ENCODE results near the gene ITGB2.
A peak's percentile ranks its signal among the peaks of the same experiment; 100 is the strongest.
"Not testable (repeated sequence)": the region's sequence is repeated elsewhere in the genome, so short reads cannot be mapped to it uniquely, and the experiment has no call there.

ITGB2 gene

GRCh38 chr21:44929799-44930542, 9.3 kb upstream of the ITGB2 start:
- Histone ChIP-seq H3K9me3 (ENCODE audit: severe bottlenecking) (no peaks in the 10 kb centered on the region), H3K27ac (ENCODE audit: poor library complexity, severe bottlenecking) (no peak overlapping the region), H3K4me1 (ENCODE audit: insufficient read depth, poor library complexity, severe bottlenecking) (peaks cover 44% of the 10 kb centered on the region), H3K4me3 (ENCODE audit: severe bottlenecking) (no peak overlapping the region), H3K36me3 (ENCODE audit: low read depth) (no peaks in the 10 kb centered on the region), H3K27me3 (ENCODE audit: insufficient read depth, poor library complexity, severe bottlenecking) (peaks cover 6% of the 10 kb centered on the region)
- TF ChIP-seq, protein P1, sequence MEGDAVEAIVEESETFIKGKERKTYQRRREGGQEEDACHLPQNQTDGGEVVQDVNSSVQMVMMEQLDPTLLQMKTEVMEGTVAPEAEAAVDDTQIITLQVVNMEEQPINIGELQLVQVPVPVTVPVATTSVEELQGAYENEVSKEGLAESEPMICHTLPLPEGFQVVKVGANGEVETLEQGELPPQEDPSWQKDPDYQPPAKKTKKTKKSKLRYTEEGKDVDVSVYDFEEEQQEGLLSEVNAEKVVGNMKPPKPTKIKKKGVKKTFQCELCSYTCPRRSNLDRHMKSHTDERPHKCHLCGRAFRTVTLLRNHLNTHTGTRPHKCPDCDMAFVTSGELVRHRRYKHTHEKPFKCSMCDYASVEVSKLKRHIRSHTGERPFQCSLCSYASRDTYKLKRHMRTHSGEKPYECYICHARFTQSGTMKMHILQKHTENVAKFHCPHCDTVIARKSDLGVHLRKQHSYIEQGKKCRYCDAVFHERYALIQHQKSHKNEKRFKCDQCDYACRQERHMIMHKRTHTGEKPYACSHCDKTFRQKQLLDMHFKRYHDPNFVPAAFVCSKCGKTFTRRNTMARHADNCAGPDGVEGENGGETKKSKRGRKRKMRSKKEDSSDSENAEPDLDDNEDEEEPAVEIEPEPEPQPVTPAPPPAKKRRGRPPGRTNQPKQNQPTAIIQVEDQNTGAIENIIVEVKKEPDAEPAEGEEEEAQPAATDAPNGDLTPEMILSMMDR (IDR thresholded peaks at IDR 0.05; ENCODE audit: poor library complexity, severe bottlenecking), result no peak
- DNase-seq (ENCODE audit: low spot score), result no peak
- ATAC-seq (ENCODE audit: low read depth), result no peak

GRCh38 chr21:44929242-44929798, 8.6 kb upstream of the ITGB2 start:
- Histone ChIP-seq H3K4me1 (ENCODE audit: insufficient read depth, poor library complexity, severe bottlenecking) (peaks cover 46% of the 10 kb centered on the region), H3K36me3 (ENCODE audit: low read depth) (no peaks in the 10 kb centered on the region), H3K4me3 (ENCODE audit: severe bottlenecking) (no peak overlapping the region), H3K27ac (ENCODE audit: poor library complexity, severe bottlenecking) (peak overlapping the region; percentile 93), H3K9me3 (ENCODE audit: severe bottlenecking) (no peaks in the 10 kb centered on the region), H3K27me3 (ENCODE audit: insufficient read depth, poor library complexity, severe bottlenecking) (peaks cover 6% of the 10 kb centered on the region)
- ATAC-seq (ENCODE audit: low read depth) (no peak), DNase-seq (ENCODE audit: low spot score) (no peak)
- TF ChIP-seq, protein P1 (IDR thresholded peaks at IDR 0.05; ENCODE audit: poor library complexity, severe bottlenecking), result no peak

GRCh38 chr21:44928500-44929241, 8.0 kb upstream of the ITGB2 start:
- H3K9me3 ChIP-seq (ENCODE audit: severe bottlenecking); H3K36me3 ChIP-seq (ENCODE audit: low read depth); DNase-seq (ENCODE audit: low spot score); H3K27me3 ChIP-seq (ENCODE audit: insufficient read depth, poor library complexity, severe bottlenecking); H3K4me3 ChIP-seq (ENCODE audit: severe bottlenecking): not testable (repeated sequence)
- peak; percentile 13; the same call in 2 of the 3 replicates for ATAC-seq (ENCODE audit: low read depth)
- H3K27ac ChIP-seq (ENCODE audit: poor library complexity, severe bottlenecking), result peak overlapping the region; percentile 93
- peaks cover 46% of the 10 kb centered on the region for H3K4me1 ChIP-seq (ENCODE audit: insufficient read depth, poor library complexity, severe bottlenecking)

- Histone ChIP-seq H3K9me3 (ENCODE audit: severe bottlenecking) (no peaks in the 10 kb centered on the region), H3K4me1 (ENCODE audit: insufficient read depth, poor library complexity, severe bottlenecking) (peaks cover 46% of the 10 kb centered on the region), H3K27me3 (ENCODE audit: insufficient read depth, poor library complexity, severe bottlenecking) (peaks cover 6% of the 10 kb centered on the region), H3K36me3 (ENCODE audit: low read depth) (no peaks in the 10 kb centered on the region), H3K27ac (ENCODE audit: poor library complexity, severe bottlenecking) (peak overlapping the region; percentile 93), H3K4me3 (ENCODE audit: severe bottlenecking) (no peak overlapping the region)
- DNase-seq (ENCODE audit: low spot score) (peak; percentile 94), ATAC-seq (ENCODE audit: low read depth) (peak; percentile 78)
- TF ChIP-seq, protein P1 (IDR thresholded peaks at IDR 0.05; ENCODE audit: poor library complexity, severe bottlenecking), result peak; percentile 35
These were observed 7.1 kb upstream of the ITGB2 start for GRCh38 chr21:44927587-44928461.

DNA sequence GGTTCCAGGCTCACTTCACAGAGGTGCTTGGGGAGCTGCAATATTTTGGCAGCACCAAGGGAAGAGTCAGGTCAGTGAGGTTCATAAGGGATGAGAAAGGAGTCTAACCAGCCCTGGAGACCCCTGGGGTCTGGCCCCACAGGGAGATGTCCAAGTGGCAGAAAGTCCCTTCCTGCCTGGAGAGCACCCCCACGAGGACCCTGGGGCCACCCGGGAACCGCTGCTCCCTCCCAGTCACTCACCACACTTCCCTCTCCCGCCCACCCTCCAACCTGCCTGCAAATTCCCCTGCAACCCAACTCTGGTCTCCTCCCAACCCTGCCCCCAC, 6.5 kb upstream of the ITGB2 start:
- Histone ChIP-seq H3K36me3 (ENCODE audit: low read depth) (no peaks in the 10 kb centered on the region), H3K27ac (ENCODE audit: poor library complexity, severe bottlenecking) (peak overlapping the region; percentile 93), H3K4me3 (ENCODE audit: severe bottlenecking) (no peak overlapping the region), H3K4me1 (ENCODE audit: insufficient read depth, poor library complexity, severe bottlenecking) (peaks cover 46% of the 10 kb centered on the region), H3K27me3 (ENCODE audit: insufficient read depth, poor library complexity, severe bottlenecking) (peaks cover 6% of the 10 kb centered on the region), H3K9me3 (ENCODE audit: severe bottlenecking) (no peaks in the 10 kb centered on the region)
- no peak for DNase-seq (ENCODE audit: low spot score)
- no peak for ATAC-seq (ENCODE audit: low read depth)
- TF ChIP-seq, protein P1 (IDR thresholded peaks at IDR 0.05; ENCODE audit: poor library complexity, severe bottlenecking), result no peak

All from RWPE2 (cell line).